Tibial artery (tissue), 4 donors: ENCODE results near the gene CD74.

Experiments
- DNase-seq, 2 donors: peaks; one replicate each; pipeline ENCODE4 v3.0.0-alpha.2; 2019
- H3K27ac ChIP-seq, 2 donors: fragments of 200-600 bp; sonication (generic) in 1 of 2; 1 replicate in 1 of 2; 2 replicates in 1 of 2; pipeline ENCODE4 v1.5.1; 2018 to 2019; ENCODE audit warnings: mild to moderate bottlenecking in 1 of 2
- H3K27me3 ChIP-seq, 2 donors: fragments of 200-600 bp; sonication (generic) in 1 of 2; one replicate each; pipeline versions ENCODE4 v1.5.1 to v1.6.0; 2016 to 2019
- H3K36me3 ChIP-seq, 3 donors: fragments of 200-600 bp; sonication (generic) in 2 of 3; one replicate each; pipeline ENCODE4 v1.5.1; 2016 to 2019; ENCODE audit warnings: mild to moderate bottlenecking in 2 of 3
- H3K4me1 ChIP-seq, 4 donors: fragments of 200-600 bp; sonication (generic) in 2 of 4; 1 replicate in 3 of 4; 2 replicates in 1 of 4; pipeline ENCODE4 v1.5.1; 2016 to 2019
- H3K4me3 ChIP-seq, 2 donors: fragments of 200-600 bp; sonication (generic) in 1 of 2; 1 replicate in 1 of 2; 2 replicates in 1 of 2; pipeline ENCODE4 v1.5.1; 2018 to 2019; ENCODE audit warnings: mild to moderate bottlenecking in 2 of 2
- H3K9me3 ChIP-seq, 3 donors: fragments of 200-600 bp; sonication (generic) in 1 of 3; one replicate each; pipeline ENCODE4 v1.5.1; 2016 to 2019
- CTCF ChIP-seq, 2 experiments: fragments of 200-600 bp in 1 of 2; fragments of 450-650 bp in 1 of 2; IDR thresholded peaks; one replicate each; pipeline ENCODE4 v1.5.1; 2017 to 2019; ENCODE audit warnings: antibody characterized with exemption in 2 of 2, mild to moderate bottlenecking in 1 of 2, moderate library complexity in 1 of 2
- intact Hi-C: fragments of 100-400 bp; cut with DNase I; formaldehyde crosslinking; loops from one replicate; pipeline ENCODE4 v1.15.0; 2023; ENCODE audit warnings: low total_unique reads

CD74 gene

GRCh38 chr5:150402229-150402773, 10.4 kb downstream of the CD74 start:
- Histone ChIP-seq H3K27me3 (no peaks in the 10 kb centered on the region), H3K4me3 (no peak overlapping the region), H3K4me1 (no peaks in the 10 kb centered on the region), H3K9me3 (no peaks in the 10 kb centered on the region), H3K27ac (no peak overlapping the region), H3K36me3 (peaks cover 8 to 61% (median 51%) of the 10 kb centered on the region in 3 donors)
- TF ChIP-seq CTCF (IDR thresholded peaks at IDR 0.05), result no peak
- intact Hi-C loops, result no loop called here
- DNase-seq, result no peak

GRCh38 chr5:150401376-150402228, 11.1 kb downstream of the CD74 start:
- H3K4me3 ChIP-seq, result no peak overlapping the region
- no peak for TF ChIP-seq CTCF (IDR thresholded peaks at IDR 0.05)
- H3K27ac ChIP-seq, result no peak overlapping the region
- no peaks in the 10 kb centered on the region for H3K9me3 ChIP-seq
- DNase-seq, result no peak
- no peaks in the 10 kb centered on the region for H3K27me3 ChIP-seq
- intact Hi-C loops, result no loop called here
- H3K4me1 ChIP-seq, result no peaks in the 10 kb centered on the region
- H3K36me3 ChIP-seq, result peaks cover 8 to 68% (median 55%) of the 10 kb centered on the region in 3 donors

GRCh38 chr5:150401076-150401375, 11.7 kb downstream of the CD74 start:
- no peaks in the 10 kb centered on the region for H3K4me1 ChIP-seq
- DNase-seq, result no peak
- no peak for TF ChIP-seq CTCF (IDR thresholded peaks at IDR 0.05)
- no peak overlapping the region for H3K27ac ChIP-seq
- intact Hi-C loops, result no loop called here
- peaks cover 13 to 74% (median 61%) of the 10 kb centered on the region in 3 donors for H3K36me3 ChIP-seq
- no peaks in the 10 kb centered on the region for H3K9me3 ChIP-seq
- H3K27me3 ChIP-seq, result no peaks in the 10 kb centered on the region
- H3K4me3 ChIP-seq, result no peak overlapping the region

- Histone ChIP-seq H3K4me3 (no peak overlapping the region), H3K27ac (no peak overlapping the region), H3K9me3 (no peaks in the 10 kb centered on the region), H3K4me1 (no peaks in the 10 kb centered on the region), H3K36me3 (peaks cover 17 to 79% (median 66%) of the 10 kb centered on the region in 3 donors), H3K27me3 (no peaks in the 10 kb centered on the region)
- intact Hi-C loops, result no loop called here
- no peak for DNase-seq
- TF ChIP-seq CTCF (IDR thresholded peaks at IDR 0.05), result no peak
These were observed 12.2 kb downstream of the CD74 start for GRCh38 chr5:150400316-150401075.

GRCh38 chr5:150399524-150400211, 13.0 kb downstream of the CD74 start:
- H3K9me3 ChIP-seq, result no peaks in the 10 kb centered on the region
- H3K4me1 ChIP-seq, result no peaks in the 10 kb centered on the region
- intact Hi-C loops, result no loop called here
- H3K4me3 ChIP-seq, result no peak overlapping the region
- peaks cover 17 to 88% (median 74%) of the 10 kb centered on the region in 3 donors for H3K36me3 ChIP-seq
- TF ChIP-seq CTCF (IDR thresholded peaks at IDR 0.05), result no peak
- no peak overlapping the region for H3K27ac ChIP-seq
- H3K27me3 ChIP-seq, result no peaks in the 10 kb centered on the region
- no peak for DNase-seq
